Gastroesophageal sphincter (tissue), 3 donors: ENCODE measurements around the gene HFE.

Experiments
- CTCF ChIP-seq, 4 experiments: fragments of 200-600 bp in 2 of 4; fragments of 450-650 bp in 2 of 4; sonication (generic) in 1 of 4; IDR thresholded peaks; one replicate each; pipeline ENCODE4 v1.5.1; 2017 to 2019; ENCODE audit warnings: antibody characterized with exemption in 4 of 4, mild to moderate bottlenecking in 2 of 4, moderate library complexity in 2 of 4
- EP300 ChIP-seq: sonication (generic); formaldehyde crosslinking; IDR thresholded peaks from one replicate; pipeline ENCODE4 v1.6.1; 2017; ENCODE audit warnings: antibody characterized with exemption, mild to moderate bottlenecking
- POLR2A ChIP-seq, 2 donors: fragments of 450-650 bp; IDR thresholded peaks; one replicate each; pipeline ENCODE4 v1.6.1; 2017; ENCODE audit warnings: antibody characterized with exemption in 2 of 2, mild to moderate bottlenecking in 2 of 2, moderate library complexity in 1 of 2
- POLR2AphosphoS5 ChIP-seq: sonication (generic); formaldehyde crosslinking; IDR thresholded peaks from one replicate; pipeline ENCODE4 v1.6.1; 2017; ENCODE audit warnings: antibody characterized with exemption

- TF ChIP-seq CTCF (IDR thresholded peaks at IDR 0.05) = no peak
- TF ChIP-seq POLR2AphosphoS5 = no peak
- no peak for TF ChIP-seq EP300
- TF ChIP-seq POLR2A (IDR thresholded peaks at IDR 0.05) = no peak
These were observed 35.4 kb upstream of the HFE start for GRCh38 chr6:26051665-26052310.
